Trophoblast cell (in vitro differentiated cells and primary cell): ENCODE data around the gene ASB6.

ENCODE experiments used
- DNase-seq, 2 donors: peaks; one replicate each; pipeline ENCODE4 v3.0.0-alpha.2; 2016
- H2AFZ ChIP-seq: 2 replicates; pipeline ENCODE4 v1.6.1; 2013; ENCODE audit warnings: low read length, moderate library complexity, mild to moderate bottlenecking; ENCODE audit not compliant: insufficient read depth, poor library complexity
- H2AK5ac ChIP-seq: 2 replicates; pipeline ENCODE4 v1.6.1; 2013; ENCODE audit warnings: mild to moderate bottlenecking, low read length
- H2BK120ac ChIP-seq: 2 replicates; pipeline ENCODE4 v1.6.1; 2013; ENCODE audit warnings: low read length, mild to moderate bottlenecking, moderate library complexity; ENCODE audit not compliant: insufficient read depth, poor library complexity
- H2BK12ac ChIP-seq: 2 replicates; pipeline ENCODE4 v1.6.1; 2013; ENCODE audit warnings: mild to moderate bottlenecking, low read length, moderate library complexity
- H2BK5ac ChIP-seq: 2 replicates; pipeline ENCODE4 v1.6.1; 2013; ENCODE audit warnings: low read length, low read depth, moderate library complexity, mild to moderate bottlenecking; ENCODE audit not compliant: poor library complexity
- H3K14ac ChIP-seq: 2 replicates; pipeline ENCODE4 v1.6.1; 2013; ENCODE audit warnings: mild to moderate bottlenecking, low read length
- H3K18ac ChIP-seq: 2 replicates; pipeline ENCODE4 v1.6.1; 2013; ENCODE audit warnings: mild to moderate bottlenecking, low read length
- H3K23ac ChIP-seq: 2 replicates; pipeline ENCODE4 v1.6.1; 2013; ENCODE audit warnings: low read length
- H3K27ac ChIP-seq: 2 replicates; pipeline ENCODE4 v1.5.1; 2013; ENCODE audit warnings: low read depth, mild to moderate bottlenecking, inconsistent platforms, low read length, moderate library complexity
- H3K27me3 ChIP-seq: 2 replicates; pipeline ENCODE4 v1.6.1; 2013; ENCODE audit warnings: inconsistent platforms, mild to moderate bottlenecking, low read length, moderate library complexity; ENCODE audit not compliant: insufficient read depth
- H3K36me3 ChIP-seq, 2 experiments: 1 replicate in 1 of 2; 2 replicates in 1 of 2; pipeline ENCODE4 v1.6.1; 2013; ENCODE audit warnings: low read length in 2 of 2, mild to moderate bottlenecking in 2 of 2, moderate library complexity in 1 of 2; ENCODE audit not compliant: insufficient read depth in 2 of 2, control insufficient read depth in 1 of 2
- H3K4ac ChIP-seq: 2 replicates; pipeline ENCODE4 v1.6.1; 2013; ENCODE audit warnings: low read depth, mild to moderate bottlenecking, low read length, moderate library complexity
- H3K4me1 ChIP-seq, 2 experiments: 1 replicate in 1 of 2; 2 replicates in 1 of 2; pipeline ENCODE4 v1.6.1; 2013; ENCODE audit warnings: low read length in 2 of 2, mild to moderate bottlenecking in 2 of 2, moderate library complexity in 1 of 2; ENCODE audit not compliant: insufficient read depth in 2 of 2, control insufficient read depth in 1 of 2
- H3K4me2 ChIP-seq: 2 replicates; pipeline ENCODE4 v1.6.1; 2013; ENCODE audit warnings: inconsistent platforms, mild to moderate bottlenecking, low read length, moderate library complexity
- H3K4me3 ChIP-seq: 2 replicates; pipeline ENCODE4 v1.5.1; 2013; ENCODE audit warnings: mild to moderate bottlenecking, low read depth, low read length, inconsistent platforms
- H3K79me1 ChIP-seq: one replicate; pipeline ENCODE4 v1.6.1; 2013; ENCODE audit warnings: low read length
- H3K79me2 ChIP-seq: 2 replicates; pipeline ENCODE4 v1.6.1; 2013; ENCODE audit warnings: low read length, mild to moderate bottlenecking; ENCODE audit not compliant: control insufficient read depth, insufficient read depth, poor library complexity
- H3K9ac ChIP-seq: 2 replicates; pipeline ENCODE4 v1.6.1; 2013; ENCODE audit warnings: mild to moderate bottlenecking, low read length
- H3K9me3 ChIP-seq: 2 replicates; pipeline ENCODE4 v1.6.1; 2013; ENCODE audit warnings: low read depth, mild to moderate bottlenecking, control low read depth, inconsistent platforms, low read length; ENCODE audit not compliant: insufficient read depth
- H4K12ac ChIP-seq: 2 replicates; pipeline ENCODE4 v1.6.1; 2013; ENCODE audit warnings: low read depth, mild to moderate bottlenecking, low read length, moderate library complexity
- H4K8ac ChIP-seq: 2 replicates; pipeline ENCODE4 v1.6.1; 2013; ENCODE audit warnings: low read depth, mild to moderate bottlenecking, low read length, moderate library complexity
- H4K91ac ChIP-seq: one replicate; pipeline ENCODE4 v1.6.1; 2013; ENCODE audit warnings: low read depth, mild to moderate bottlenecking, low read length, moderate library complexity
- WGBS: extraction: QIAGEN DNeasy Blood & Tissue Kit; methylation state at CpG from one replicate; pipeline ENCODE4 v1.1.7; 2013; ENCODE audit warnings: missing lambda C conversion rate; ENCODE audit not compliant: insufficient read length, insufficient coverage; ENCODE audit errors: extremely low coverage; 5-methylcytosine and 5-hydroxymethylcytosine counted together

Gene ASB6

GRCh38 chr9:129676287-129676686 is 34.3 kb upstream of the ASB6 start:
- Histone ChIP-seq H3K79me2 (no peaks in the 10 kb centered on the region), H3K27me3 (no peaks in the 10 kb centered on the region), H3K4ac (no peak overlapping the region), H4K12ac (no peak overlapping the region), H3K23ac (no peak overlapping the region), H3K9ac (no peak overlapping the region), H2BK5ac (no peak overlapping the region), H3K4me3 (no peak overlapping the region), H3K4me2 (no peak overlapping the region), H4K91ac (no peak overlapping the region), H3K14ac (no peak overlapping the region), H4K8ac (no peak overlapping the region), H3K27ac (no peak overlapping the region), H2AFZ (no peak overlapping the region), H3K79me1 (no peaks in the 10 kb centered on the region), H3K18ac (no peak overlapping the region), H2BK12ac (no peak overlapping the region), H2AK5ac (no peak overlapping the region), H2BK120ac (no peak overlapping the region), H3K4me1 (no peaks in the 10 kb centered on the region), H3K36me3 (no peaks in the 10 kb centered on the region), H3K9me3 (peaks cover 2% of the 10 kb centered on the region)
- DNase-seq: no peak
- no CpG with 5 or more reads among the region's 4 CpGs for WGBS

- no peak overlapping the region for H2BK5ac ChIP-seq
- no peaks in the 10 kb centered on the region for H3K79me1 ChIP-seq
- H3K36me3 ChIP-seq: no peaks in the 10 kb centered on the region
- H4K12ac ChIP-seq: no peak overlapping the region
- no peak overlapping the region for H4K91ac ChIP-seq
- H2BK12ac ChIP-seq: no peak overlapping the region
- no peak overlapping the region for H3K14ac ChIP-seq
- H3K9ac ChIP-seq: no peak overlapping the region
- DNase-seq: no peak
- no CpG with 5 or more reads among the region's 27 CpGs for WGBS
- H3K79me2 ChIP-seq: no peaks in the 10 kb centered on the region
- no peak overlapping the region for H3K4ac ChIP-seq
- H3K4me3 ChIP-seq: no peak overlapping the region
- no peak overlapping the region for H2BK120ac ChIP-seq
- H2AK5ac ChIP-seq: no peak overlapping the region
- no peak overlapping the region for H3K4me2 ChIP-seq
- H3K23ac ChIP-seq: no peak overlapping the region
- no peaks in the 10 kb centered on the region for H3K4me1 ChIP-seq
- peaks cover 2% of the 10 kb centered on the region for H3K9me3 ChIP-seq
- no peak overlapping the region for H4K8ac ChIP-seq
- H3K18ac ChIP-seq: no peak overlapping the region
- H3K27ac ChIP-seq: no peak overlapping the region
- H3K27me3 ChIP-seq: no peaks in the 10 kb centered on the region
- H2AFZ ChIP-seq: no peak overlapping the region
Measured at GRCh38 chr9:129675620-129676019, 33.7 kb upstream of the ASB6 start.

GRCh38 chr9:129674229-129674628 is 32.3 kb upstream of the ASB6 start:
- Histone ChIP-seq H3K79me2 (no peaks in the 10 kb centered on the region), H2AK5ac (no peak overlapping the region), H3K4ac (no peak overlapping the region), H2AFZ (no peak overlapping the region), H3K14ac (no peak overlapping the region), H3K23ac (no peak overlapping the region), H4K8ac (no peak overlapping the region), H3K4me3 (no peak overlapping the region), H3K79me1 (no peaks in the 10 kb centered on the region), H3K36me3 (no peaks in the 10 kb centered on the region), H3K9ac (no peak overlapping the region), H2BK5ac (no peak overlapping the region), H3K9me3 (peaks cover 2% of the 10 kb centered on the region), H3K18ac (no peak overlapping the region), H3K27me3 (no peaks in the 10 kb centered on the region), H2BK12ac (no peak overlapping the region), H4K12ac (no peak overlapping the region), H3K4me1 (no peaks in the 10 kb centered on the region), H3K4me2 (no peak overlapping the region), H2BK120ac (no peak overlapping the region), H3K27ac (no peak overlapping the region), H4K91ac (no peak overlapping the region)
- no peak for DNase-seq
- WGBS: no CpG with 5 or more reads among the region's 7 CpGs

- H2BK12ac ChIP-seq: no peak overlapping the region
- no peak overlapping the region for H3K4ac ChIP-seq
- H3K36me3 ChIP-seq: no peaks in the 10 kb centered on the region
- H3K27me3 ChIP-seq: no peaks in the 10 kb centered on the region
- H3K9me3 ChIP-seq: peaks cover 2% of the 10 kb centered on the region
- no peak overlapping the region for H4K8ac ChIP-seq
- no peak overlapping the region for H2AFZ ChIP-seq
- H4K91ac ChIP-seq: no peak overlapping the region
- no peak for DNase-seq
- H3K4me2 ChIP-seq: no peak overlapping the region
- no peak overlapping the region for H2AK5ac ChIP-seq
- H3K23ac ChIP-seq: no peak overlapping the region
- H2BK120ac ChIP-seq: no peak overlapping the region
- no CpG with 5 or more reads among the region's 12 CpGs for WGBS
- H3K27ac ChIP-seq: no peak overlapping the region
- H3K4me1 ChIP-seq: no peaks in the 10 kb centered on the region
- no peak overlapping the region for H3K18ac ChIP-seq
- no peak overlapping the region for H3K14ac ChIP-seq
- H3K9ac ChIP-seq: no peak overlapping the region
- H3K79me2 ChIP-seq: no peaks in the 10 kb centered on the region
- no peaks in the 10 kb centered on the region for H3K79me1 ChIP-seq
- no peak overlapping the region for H4K12ac ChIP-seq
- no peak overlapping the region for H3K4me3 ChIP-seq
- H2BK5ac ChIP-seq: no peak overlapping the region
Measured at GRCh38 chr9:129673602-129674001, 31.7 kb upstream of the ASB6 start.
